Left kidney (tissue), 2 donors: ENCODE results near the gene EYS. TPM values are rescaled to one million over a fixed set of nuclear protein-coding genes. Genes with fewer than 3 reads are reported as not detected.
"Not testable (repeated sequence)": the region's sequence is repeated elsewhere in the genome, so short reads cannot be mapped to it uniquely, and the experiment has no call there.

Source experiments
- DNase-seq: peaks from one replicate; pipeline ENCODE4 v3.0.0-alpha.2; 2013
- polyA plus RNA-seq: library from polyadenylated mRNA; unstranded; fragments of 120-200 nt; gene quantifications from one replicate; pipeline ENCODE4 v1.2.1, GENCODE V29; 2013; ENCODE audit not compliant: insufficient read length

The EYS gene
- polyA plus RNA-seq, 1 donor: 0.96 TPM

- DNase-seq: no peak
These were observed 73.5 kb downstream of the EYS start for GRCh38 chr6:65633501-65633900.

DNA sequence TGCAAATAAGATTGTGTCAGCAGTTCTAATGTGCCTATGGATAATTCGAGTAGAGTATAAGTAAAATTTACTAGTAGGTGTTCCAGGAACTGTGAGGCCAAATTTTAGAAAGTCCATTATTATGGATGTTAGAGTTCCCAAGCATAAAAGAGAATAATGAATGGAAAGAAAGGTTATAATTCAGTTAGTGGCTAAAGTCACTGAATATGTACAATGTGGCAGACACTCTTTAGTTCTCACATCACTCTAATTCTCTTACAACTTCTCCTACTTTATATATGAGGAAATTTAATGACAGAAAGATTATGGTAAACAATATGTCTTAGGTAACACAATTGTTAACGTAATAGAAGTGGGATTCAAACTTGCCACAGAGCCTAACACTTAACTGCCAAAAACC, 75.3 kb downstream of the EYS start:
- DNase-seq: no peak

DNA sequence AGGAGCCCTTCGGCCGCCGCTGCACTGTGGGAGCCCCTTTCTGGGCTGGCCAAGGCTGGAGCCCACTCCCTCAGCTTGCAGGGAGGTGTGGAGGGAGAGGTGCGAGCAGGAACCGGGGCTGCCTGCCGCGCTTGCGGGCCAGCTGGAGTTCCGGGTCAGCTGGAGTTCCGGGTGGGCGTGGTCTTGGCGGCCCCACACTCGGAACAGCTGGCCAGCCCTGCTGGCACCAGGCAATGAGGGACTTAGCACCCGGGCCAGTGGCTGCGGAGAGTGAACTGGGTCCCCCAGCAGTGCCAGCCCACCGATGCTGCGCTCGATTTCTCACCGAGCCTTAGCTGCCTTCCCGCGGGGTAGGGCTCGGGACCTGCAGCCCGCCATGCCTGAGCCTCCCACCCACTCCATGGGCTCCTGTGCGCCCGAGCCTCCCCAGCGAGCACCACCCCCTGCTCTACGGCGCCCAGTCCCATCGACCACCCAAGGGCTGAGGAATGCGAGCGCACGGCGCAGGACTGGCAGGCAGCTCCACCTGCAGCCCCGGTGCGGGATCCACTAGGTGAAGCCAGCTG, 79.5 kb downstream of the EYS start:
- DNase-seq: not testable (repeated sequence)

GRCh38 chr6:65627015-65627414, 80.0 kb downstream of the EYS start:
- no peak for DNase-seq

GRCh38 chr6:65623566-65623965, 83.5 kb downstream of the EYS start:
- DNase-seq: no peak

DNA sequence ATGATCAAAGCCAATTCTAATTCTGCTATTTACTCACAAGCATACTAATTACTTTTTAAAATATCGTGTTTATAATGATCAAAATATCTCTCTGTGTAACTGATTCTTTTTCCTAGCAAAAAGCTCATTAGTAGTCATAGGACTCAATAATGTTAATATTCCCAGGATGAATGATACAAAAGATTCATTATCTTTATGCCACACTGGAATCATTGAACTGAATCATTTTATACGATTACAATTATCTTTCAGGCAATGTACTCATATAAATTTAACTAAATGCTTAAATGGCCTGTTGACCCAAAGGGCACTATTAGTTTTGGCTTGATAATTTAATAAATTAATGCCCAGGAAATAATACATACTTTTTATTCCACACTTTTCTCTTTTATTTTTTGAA, 96.3 kb downstream of the EYS start:
- DNase-seq: no peak

GRCh38 chr6:65595540-65595939, 111.5 kb downstream of the EYS start:
- DNase-seq: no peak

- no peak for DNase-seq
These were observed 136.7 kb downstream of the EYS start for GRCh38 chr6:65570340-65570739.

GRCh38 chr6:65569505-65569904, 137.5 kb downstream of the EYS start:
- DNase-seq: no peak

DNA sequence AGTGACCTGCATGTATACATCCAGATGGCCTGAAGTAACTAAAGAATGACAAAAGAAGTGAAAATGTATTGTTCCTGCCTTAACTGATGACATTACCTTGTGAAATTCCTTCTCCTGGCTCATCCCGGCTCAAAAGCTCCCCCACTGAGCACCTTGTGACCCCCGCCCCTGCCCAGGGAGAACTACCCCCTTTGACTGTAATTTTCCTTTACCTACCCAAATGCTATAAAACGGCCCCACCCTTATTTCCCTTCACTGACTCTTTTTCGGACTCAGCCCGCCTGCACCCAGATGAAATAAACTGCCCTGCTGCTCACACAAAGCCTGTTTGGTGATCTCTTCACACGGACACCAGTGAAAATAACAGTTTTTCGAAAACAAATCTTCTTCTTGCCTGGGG, 138.0 kb downstream of the EYS start:
- DNase-seq: not testable (repeated sequence)

DNA sequence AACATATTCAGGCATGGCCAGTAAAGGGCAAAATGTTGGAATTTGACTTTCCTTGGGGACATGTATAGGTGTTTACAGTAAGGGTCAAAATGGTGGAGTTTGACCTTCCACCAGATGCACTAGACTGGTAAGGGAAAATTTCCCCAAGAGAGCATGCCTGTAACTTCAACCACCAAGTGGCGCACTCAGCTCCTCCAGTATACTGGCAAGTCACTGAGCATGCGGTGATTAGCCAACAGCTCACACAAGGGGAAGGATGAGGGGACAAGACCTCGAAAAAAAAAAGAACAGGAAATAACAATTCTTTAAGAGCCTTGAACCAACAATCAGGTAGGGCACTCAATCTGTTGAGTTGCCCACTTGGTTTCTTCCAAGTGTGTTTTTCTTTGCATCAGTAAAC, 140.9 kb downstream of the EYS start:
- no peak for DNase-seq

DNA sequence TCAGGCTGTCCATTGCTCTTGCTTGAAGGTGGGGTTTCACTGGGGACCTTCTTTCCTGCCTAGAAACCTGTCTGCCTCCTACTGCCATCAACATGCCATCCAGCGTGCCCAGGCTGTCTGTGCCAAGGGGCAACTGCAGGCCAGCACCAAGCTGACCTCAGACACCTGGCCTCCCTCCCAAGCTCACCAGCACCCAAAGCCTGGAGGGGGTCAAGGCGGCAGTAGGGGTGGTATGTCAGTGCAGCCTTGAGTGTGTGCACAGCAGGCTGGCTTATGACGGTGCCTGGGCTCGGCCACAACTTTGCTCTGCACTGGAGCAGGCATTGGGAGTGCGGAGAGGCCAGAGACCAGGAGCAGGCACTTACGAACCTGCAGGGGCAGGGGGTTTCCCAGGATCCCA, 149.0 kb downstream of the EYS start:
- no peak for DNase-seq

GRCh38 chr6:65557224-65557623, 149.8 kb downstream of the EYS start:
- no peak for DNase-seq

- DNase-seq: no peak
These were observed 160.1 kb downstream of the EYS start for GRCh38 chr6:65546894-65547293.

DNA sequence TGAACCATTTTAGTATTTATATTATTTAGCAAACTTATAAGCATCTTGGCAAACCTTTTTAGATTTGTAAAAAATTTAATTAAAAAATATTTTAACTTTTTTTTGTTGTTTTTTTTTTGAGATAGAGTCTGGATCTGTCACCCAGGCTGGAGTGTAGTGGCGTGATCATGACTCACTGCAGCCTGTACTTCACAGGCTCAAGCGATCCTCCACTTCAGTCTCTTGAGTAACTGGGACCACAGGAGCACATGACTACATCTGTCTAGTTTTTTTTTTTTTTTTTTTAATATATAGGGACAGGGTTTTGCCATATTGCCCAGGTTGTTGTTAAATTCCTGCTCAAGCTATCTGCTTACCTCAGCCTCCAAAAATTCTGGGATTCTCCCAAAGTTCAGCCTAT, 161.1 kb downstream of the EYS start:
- no peak for DNase-seq

GRCh38 chr6:65538644-65539043, 168.4 kb downstream of the EYS start:
- no peak for DNase-seq

GRCh38 chr6:65537600-65537999, 169.4 kb downstream of the EYS start:
- DNase-seq: no peak

DNA sequence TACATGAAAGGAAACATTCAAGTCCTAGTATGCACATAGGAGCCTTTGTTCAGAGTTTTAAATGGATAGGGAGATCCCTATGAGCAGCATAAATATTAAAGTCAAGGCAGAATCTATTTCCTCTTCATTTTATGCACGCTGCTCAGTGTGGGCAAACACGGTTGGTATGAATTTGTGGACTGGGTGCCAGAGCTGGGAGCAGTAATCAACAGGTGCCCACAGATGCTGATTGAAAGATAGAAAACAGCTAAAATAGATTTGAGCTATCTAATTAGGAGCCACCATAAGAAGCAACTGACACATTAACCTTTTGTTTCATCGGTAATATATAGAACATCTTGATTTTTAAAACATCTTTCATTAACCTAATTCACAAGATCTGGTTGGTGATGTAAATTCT, 175.5 kb downstream of the EYS start:
- no peak for DNase-seq

- DNase-seq: no peak
These were observed 182.8 kb downstream of the EYS start for GRCh38 chr6:65524232-65524631.

GRCh38 chr6:65505736-65506135, 201.3 kb downstream of the EYS start:
- no peak for DNase-seq

- DNase-seq: no peak
These were observed 206.0 kb downstream of the EYS start for GRCh38 chr6:65501045-65501444.

GRCh38 chr6:65483652-65484051, 223.4 kb downstream of the EYS start:
- not testable (repeated sequence) for DNase-seq

- DNase-seq: no peak
These were observed 237.4 kb downstream of the EYS start for GRCh38 chr6:65469650-65470049.

- DNase-seq: no peak
These were observed 238.7 kb downstream of the EYS start for GRCh38 chr6:65468307-65468706.

DNA sequence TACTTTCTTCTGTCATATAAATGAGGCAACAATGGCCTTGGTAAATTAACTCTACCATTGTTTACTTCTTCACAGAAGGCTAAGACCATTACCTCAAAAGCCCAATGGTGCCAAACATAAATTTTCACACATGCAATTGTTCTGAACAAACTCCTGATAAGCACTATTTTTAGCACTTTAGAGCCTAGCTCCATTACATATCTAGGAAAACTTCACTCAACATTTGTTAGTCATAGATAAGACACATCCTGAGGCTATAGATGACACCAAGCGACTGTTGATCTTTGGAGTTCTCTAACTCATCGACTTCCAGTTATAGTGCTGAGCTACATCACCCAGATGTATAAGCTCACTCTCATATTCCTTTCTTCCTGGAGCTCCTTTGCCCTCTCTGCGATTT, 245.9 kb downstream of the EYS start:
- no peak for DNase-seq
